HL-60 (cell line): Measurements from ENCODE around the gene PCYT1A.

Source experiments
- DNase-seq, 2 experiments: peaks; one replicate each; pipeline ENCODE4 v3.0.0-alpha.2; 2010 to 2020; ENCODE audit warnings: low read depth in 1 of 2, low spot score in 1 of 2
- H3K27ac ChIP-seq: fragments of 250-450 bp; sonication (Bioruptor Pico); replicated peaks from 2 replicates; pipeline ENCODE4 v1.5.1; 2020; ENCODE audit warnings: mild to moderate bottlenecking, moderate library complexity
- H3K27me3 ChIP-seq: fragments of 250-450 bp; sonication (Bioruptor Pico); 2 replicates; pipeline ENCODE4 v1.5.1; 2021; ENCODE audit warnings: mild to moderate bottlenecking, moderate library complexity; ENCODE audit not compliant: insufficient read depth, poor library complexity, severe bottlenecking
- H3K4me3 ChIP-seq: replicated peaks from 2 replicates; pipeline ENCODE4 v1.5.1; 2011; ENCODE audit warnings: mild to moderate bottlenecking, control low read depth, low read length; ENCODE audit not compliant: insufficient read depth
- GABPA ChIP-seq: IDR thresholded peaks from 2 replicates; pipeline ENCODE4 v1.6.1; 2012; ENCODE audit warnings: low read depth
- POLR2AphosphoS5 ChIP-seq: IDR thresholded peaks from 2 replicates; pipeline ENCODE4 v1.6.1; 2012; ENCODE audit warnings: low read depth
- SPI1 ChIP-seq: IDR thresholded peaks from 2 replicates; pipeline ENCODE4 v1.6.1; 2012; ENCODE audit warnings: low read depth, mild to moderate bottlenecking, borderline replicate concordance
- TF ChIP-seq, protein P1 (sequence below): IDR thresholded peaks from one replicate; pipeline ENCODE4 v1.5.1; 2011; ENCODE audit warnings: low read length, control low read depth, inconsistent platforms; ENCODE audit not compliant: insufficient read depth
- TF ChIP-seq, protein P2 (sequence below): IDR thresholded peaks from 2 replicates; pipeline ENCODE4 v1.6.1; 2012; ENCODE audit warnings: low read depth; ENCODE audit not compliant: insufficient replicate concordance

The PCYT1A gene

GRCh38 chr3:196281962-196282361 is 5.6 kb downstream of the PCYT1A start:
- TF ChIP-seq SPI1 (no peak), GABPA (no peak), POLR2AphosphoS5 (no peak)
- TF ChIP-seq, protein P1, sequence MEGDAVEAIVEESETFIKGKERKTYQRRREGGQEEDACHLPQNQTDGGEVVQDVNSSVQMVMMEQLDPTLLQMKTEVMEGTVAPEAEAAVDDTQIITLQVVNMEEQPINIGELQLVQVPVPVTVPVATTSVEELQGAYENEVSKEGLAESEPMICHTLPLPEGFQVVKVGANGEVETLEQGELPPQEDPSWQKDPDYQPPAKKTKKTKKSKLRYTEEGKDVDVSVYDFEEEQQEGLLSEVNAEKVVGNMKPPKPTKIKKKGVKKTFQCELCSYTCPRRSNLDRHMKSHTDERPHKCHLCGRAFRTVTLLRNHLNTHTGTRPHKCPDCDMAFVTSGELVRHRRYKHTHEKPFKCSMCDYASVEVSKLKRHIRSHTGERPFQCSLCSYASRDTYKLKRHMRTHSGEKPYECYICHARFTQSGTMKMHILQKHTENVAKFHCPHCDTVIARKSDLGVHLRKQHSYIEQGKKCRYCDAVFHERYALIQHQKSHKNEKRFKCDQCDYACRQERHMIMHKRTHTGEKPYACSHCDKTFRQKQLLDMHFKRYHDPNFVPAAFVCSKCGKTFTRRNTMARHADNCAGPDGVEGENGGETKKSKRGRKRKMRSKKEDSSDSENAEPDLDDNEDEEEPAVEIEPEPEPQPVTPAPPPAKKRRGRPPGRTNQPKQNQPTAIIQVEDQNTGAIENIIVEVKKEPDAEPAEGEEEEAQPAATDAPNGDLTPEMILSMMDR: no peak
- TF ChIP-seq, protein P2, sequence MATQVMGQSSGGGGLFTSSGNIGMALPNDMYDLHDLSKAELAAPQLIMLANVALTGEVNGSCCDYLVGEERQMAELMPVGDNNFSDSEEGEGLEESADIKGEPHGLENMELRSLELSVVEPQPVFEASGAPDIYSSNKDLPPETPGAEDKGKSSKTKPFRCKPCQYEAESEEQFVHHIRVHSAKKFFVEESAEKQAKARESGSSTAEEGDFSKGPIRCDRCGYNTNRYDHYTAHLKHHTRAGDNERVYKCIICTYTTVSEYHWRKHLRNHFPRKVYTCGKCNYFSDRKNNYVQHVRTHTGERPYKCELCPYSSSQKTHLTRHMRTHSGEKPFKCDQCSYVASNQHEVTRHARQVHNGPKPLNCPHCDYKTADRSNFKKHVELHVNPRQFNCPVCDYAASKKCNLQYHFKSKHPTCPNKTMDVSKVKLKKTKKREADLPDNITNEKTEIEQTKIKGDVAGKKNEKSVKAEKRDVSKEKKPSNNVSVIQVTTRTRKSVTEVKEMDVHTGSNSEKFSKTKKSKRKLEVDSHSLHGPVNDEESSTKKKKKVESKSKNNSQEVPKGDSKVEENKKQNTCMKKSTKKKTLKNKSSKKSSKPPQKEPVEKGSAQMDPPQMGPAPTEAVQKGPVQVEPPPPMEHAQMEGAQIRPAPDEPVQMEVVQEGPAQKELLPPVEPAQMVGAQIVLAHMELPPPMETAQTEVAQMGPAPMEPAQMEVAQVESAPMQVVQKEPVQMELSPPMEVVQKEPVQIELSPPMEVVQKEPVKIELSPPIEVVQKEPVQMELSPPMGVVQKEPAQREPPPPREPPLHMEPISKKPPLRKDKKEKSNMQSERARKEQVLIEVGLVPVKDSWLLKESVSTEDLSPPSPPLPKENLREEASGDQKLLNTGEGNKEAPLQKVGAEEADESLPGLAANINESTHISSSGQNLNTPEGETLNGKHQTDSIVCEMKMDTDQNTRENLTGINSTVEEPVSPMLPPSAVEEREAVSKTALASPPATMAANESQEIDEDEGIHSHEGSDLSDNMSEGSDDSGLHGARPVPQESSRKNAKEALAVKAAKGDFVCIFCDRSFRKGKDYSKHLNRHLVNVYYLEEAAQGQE: no peak
- Histone ChIP-seq H3K27ac (no peak overlapping the region), H3K27me3 (no peaks in the 10 kb centered on the region), H3K4me3 (no peak overlapping the region)
- no peak for DNase-seq

DNA sequence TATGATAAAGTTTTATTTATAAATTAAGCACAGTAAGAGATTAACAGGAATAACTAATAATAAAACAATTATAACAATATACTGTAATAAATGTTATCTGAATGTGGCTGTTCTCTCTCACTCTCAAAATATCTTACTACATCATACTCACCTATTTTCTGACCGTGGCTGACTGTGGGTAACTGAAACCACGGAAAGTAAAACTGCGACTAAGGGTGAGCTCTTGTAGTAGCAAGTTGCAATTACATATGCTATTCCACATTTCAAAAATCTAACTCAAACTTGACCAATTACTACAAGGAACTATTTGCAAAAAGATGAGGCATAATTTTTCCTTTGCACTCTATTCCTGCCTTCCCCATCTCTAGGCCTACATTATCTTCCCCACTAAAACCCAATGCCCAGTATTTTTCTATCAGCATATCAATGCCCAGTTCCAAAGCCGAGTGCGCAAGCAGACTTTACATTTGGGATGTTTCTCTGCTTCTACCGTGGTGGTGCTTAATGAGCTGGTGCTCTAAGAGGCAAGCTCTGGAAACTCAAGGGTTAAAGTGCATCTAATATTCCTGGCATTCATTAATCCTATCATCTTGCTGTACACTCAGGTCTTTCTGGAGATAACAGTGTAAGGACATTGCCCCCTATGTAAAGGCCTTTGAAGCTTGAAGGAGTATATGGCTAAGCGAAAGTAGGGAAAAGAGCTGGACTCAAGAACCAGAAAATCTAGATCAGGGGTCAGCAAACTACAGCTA is 6.7 kb downstream of the PCYT1A start:
- no peak overlapping the region for H3K4me3 ChIP-seq
- TF ChIP-seq, protein P1: no peak
- no peak for TF ChIP-seq POLR2AphosphoS5
- TF ChIP-seq SPI1: no peak
- no peak for TF ChIP-seq GABPA
- TF ChIP-seq, protein P2: no peak
- H3K27me3 ChIP-seq: no peaks in the 10 kb centered on the region
- DNase-seq: no peak
- H3K27ac ChIP-seq: no peak overlapping the region

- no peak overlapping the region for H3K27ac ChIP-seq
- H3K27me3 ChIP-seq: no peaks in the 10 kb centered on the region
- H3K4me3 ChIP-seq: no peak overlapping the region
- TF ChIP-seq SPI1 (no peak), GABPA (no peak), POLR2AphosphoS5 (no peak)
- TF ChIP-seq, protein P2: no peak
- TF ChIP-seq, protein P1: no peak
- DNase-seq: no peak
Observed at GRCh38 chr3:196275126-196275525, 12.4 kb downstream of the PCYT1A start.
